Inflammatory macrophage treated with lipopolysaccharide for 1 hour (primary cell): ENCODE data around the gene HPN.
"Not testable (repeated sequence)": the region's sequence is repeated elsewhere in the genome, so short reads cannot be mapped to it uniquely, and the experiment has no call there.

ENCODE experiments used
- DNase-seq, 2 donors: peaks; one replicate each; pipeline ENCODE4 v3.0.0-alpha.2; 2020 to 2022

Gene HPN

GRCh38 chr19:35028600-35028885 is 13.0 kb upstream of the HPN start:
- DNase-seq, result not testable (repeated sequence)

- not testable (repeated sequence) for DNase-seq
Measured at GRCh38 chr19:35029275-35029736, 12.2 kb upstream of the HPN start.

GRCh38 chr19:35029737-35030256 is 11.7 kb upstream of the HPN start:
- no peak for DNase-seq

- DNase-seq, result peak; percentile 53 to 78
Measured at GRCh38 chr19:35030257-35031071, 11.1 kb upstream of the HPN start, which contains the start of gene SCN1B. Gene SCN1B, plus strand, starts transcription at chr19:35030470. Its CDS starts 351 bp downstream, at chr19:35030821.

- DNase-seq, result no peak
Measured at GRCh38 chr19:35031072-35031881, 10.2 kb upstream of the HPN start.

GRCh38 chr19:35032356-35032865 is 9.1 kb upstream of the HPN start:
- no peak for DNase-seq

GRCh38 chr19:35033067-35034004 is 8.2 kb upstream of the HPN start:
- DNase-seq, result no peak

- no peak for DNase-seq
Measured at GRCh38 chr19:35034005-35034502, 7.5 kb upstream of the HPN start.

- no peak for DNase-seq
Measured at GRCh38 chr19:35034588-35035382, 6.7 kb upstream of the HPN start.

- DNase-seq, result no peak
Measured at GRCh38 chr19:35037716-35038622, 3.6 kb upstream of the HPN start.

GRCh38 chr19:35038623-35039512 is 2.7 kb upstream of the HPN start:
- no peak for DNase-seq

- no peak for DNase-seq
Measured at GRCh38 chr19:35039881-35040825, 1.4 kb upstream of the HPN start.

- DNase-seq, result peak; percentile 18 to 42
Measured at GRCh38 chr19:35040826-35041547, 534 bp upstream of the HPN start.

- DNase-seq, result no peak
Measured at GRCh38 chr19:35042056-35042730, 672 bp downstream of the HPN start.

GRCh38 chr19:35042954-35043604 is 1.6 kb downstream of the HPN start:
- no peak for DNase-seq

- no peak for DNase-seq
Measured at GRCh38 chr19:35043906-35044305, 2.4 kb downstream of the HPN start.
